Gastrocnemius medialis (tissue), 4 donors: ENCODE data around the gene RASGEF1C. TPM values are rescaled to one million over a fixed set of nuclear protein-coding genes. Genes with fewer than 3 reads are reported as not detected.

Experiments
- ATAC-seq, 2 donors: fragments of 150-250 bp; one replicate each; pipeline ENCODE4 v1.9.1; 2016
- DNase-seq, 2 donors: peaks; one replicate each; pipeline ENCODE4 v3.0.0-alpha.2; 2019
- H3K27ac ChIP-seq, 4 donors: fragments of 200-600 bp; sonication (generic); 1 replicate in 1 of 4; 2 replicates in 3 of 4; pipeline ENCODE4 v1.5.1; 2016 to 2018; ENCODE audit warnings: mild to moderate bottlenecking in 2 of 4, moderate library complexity in 1 of 4
- H3K27me3 ChIP-seq, 3 donors: fragments of 200-600 bp; sonication (generic) in 2 of 3; 1 replicate in 1 of 3; 2 replicates in 2 of 3; pipeline versions ENCODE4 v1.5.1 to v1.6.0; 2016 to 2019; ENCODE audit warnings: mild to moderate bottlenecking in 1 of 3, moderate library complexity in 1 of 3
- H3K36me3 ChIP-seq, 2 donors: fragments of 200-600 bp; sonication (generic) in 1 of 2; one replicate each; pipeline ENCODE4 v1.5.1; 2017 to 2018
- H3K4me1 ChIP-seq, 2 donors: fragments of 200-600 bp; sonication (generic) in 1 of 2; one replicate each; pipeline ENCODE4 v1.5.1; 2016 to 2017; ENCODE audit warnings: mild to moderate bottlenecking in 2 of 2
- H3K4me3 ChIP-seq, 4 donors: fragments of 200-600 bp; sonication (generic) in 3 of 4; 1 replicate in 1 of 4; 2 replicates in 3 of 4; pipeline ENCODE4 v1.5.1; 2016 to 2019; ENCODE audit warnings: mild to moderate bottlenecking in 2 of 4
- H3K9me3 ChIP-seq, 3 donors: fragments of 200-600 bp; sonication (generic) in 2 of 3; 1 replicate in 1 of 3; 2 replicates in 2 of 3; pipeline ENCODE4 v1.5.1; 2016 to 2019
- POLR2A ChIP-seq, 2 donors: fragments of 450-650 bp; IDR thresholded peaks; one replicate each; pipeline ENCODE4 v1.6.1; 2017; ENCODE audit warnings: antibody characterized with exemption in 2 of 2, mild to moderate bottlenecking in 2 of 2, moderate library complexity in 2 of 2
- in situ Hi-C, 4 donors: fragments of 200-750 bp; cut with MboI; loops; one replicate each; pipeline versions ENCODE4 v1.15.0 to v1.8.0; 2017; ENCODE audit warnings: low sequenced_read_pairs in 4 of 4
- intact Hi-C: fragments of 100-400 bp; cut with DNase I; formaldehyde crosslinking; loops from one replicate; pipeline ENCODE4 v1.15.1; 2023; ENCODE audit warnings: low total_unique reads
- total RNA-seq, 4 donors: library from RNA; depleted of rRNA; stranded (reverse); fragments of >200 nt; gene quantifications; one replicate each; pipeline versions ENCODE4 v1.1.0 to v1.2.3, GENCODE V29; 2016
- TF ChIP-seq, protein P1 (sequence below), 5 experiments: fragments of 450-650 bp in 3 of 5; fragments of 200-600 bp in 2 of 5; sonication (generic) in 2 of 5; IDR thresholded peaks in 4 of 5; conservative IDR thresholded peaks in 1 of 5; 1 replicate in 4 of 5; 2 replicates in 1 of 5; pipeline ENCODE4 v1.5.1; 2016 to 2019; ENCODE audit warnings: antibody characterized with exemption in 5 of 5, mild to moderate bottlenecking in 3 of 5, moderate library complexity in 3 of 5

RASGEF1C gene
- total RNA-seq, 4 donors from 2014 or later: not detected

DNA sequence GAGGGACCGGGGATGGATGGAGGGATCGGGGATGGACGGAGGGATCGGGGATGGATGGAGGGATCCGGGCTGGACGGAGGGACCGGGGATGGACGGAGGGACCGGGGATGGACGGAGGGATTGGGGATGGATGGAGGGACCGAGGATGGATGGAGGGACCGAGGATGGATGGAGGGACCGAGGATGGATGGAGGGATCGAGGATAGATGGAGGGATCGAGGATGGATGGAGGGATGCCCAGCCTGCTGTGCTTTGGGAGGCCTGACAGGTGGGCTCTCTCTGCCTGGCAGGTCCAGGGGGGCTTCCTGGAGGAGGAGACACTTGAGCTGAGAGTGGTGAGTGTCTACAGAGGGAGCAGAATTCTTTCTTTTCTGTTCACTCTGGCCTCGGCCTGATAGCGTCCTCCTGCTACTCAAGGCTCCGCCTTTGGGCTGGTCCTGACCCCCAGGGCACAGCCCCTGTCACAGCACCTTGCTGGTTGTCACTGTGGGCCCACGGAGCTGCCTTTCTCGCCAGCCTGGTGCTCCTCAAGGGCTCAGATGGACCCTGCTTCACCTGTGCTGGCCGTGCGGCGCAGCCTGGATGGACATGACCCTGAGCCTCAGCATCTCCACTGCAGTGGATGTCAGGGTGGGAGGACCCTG is 95.2 kb downstream of the RASGEF1C start:
- DNase-seq (no peak), ATAC-seq (no peak)
- no peak overlapping the region for H3K27ac ChIP-seq
- H3K4me1 ChIP-seq: no peaks in the 10 kb centered on the region
- intact Hi-C loops (no loop called here), in situ Hi-C loops (no loop called here)
- no peaks in the 10 kb centered on the region for H3K27me3 ChIP-seq
- no peaks in the 10 kb centered on the region for H3K36me3 ChIP-seq
- H3K9me3 ChIP-seq: no peaks in the 10 kb centered on the region
- TF ChIP-seq, protein P1, sequence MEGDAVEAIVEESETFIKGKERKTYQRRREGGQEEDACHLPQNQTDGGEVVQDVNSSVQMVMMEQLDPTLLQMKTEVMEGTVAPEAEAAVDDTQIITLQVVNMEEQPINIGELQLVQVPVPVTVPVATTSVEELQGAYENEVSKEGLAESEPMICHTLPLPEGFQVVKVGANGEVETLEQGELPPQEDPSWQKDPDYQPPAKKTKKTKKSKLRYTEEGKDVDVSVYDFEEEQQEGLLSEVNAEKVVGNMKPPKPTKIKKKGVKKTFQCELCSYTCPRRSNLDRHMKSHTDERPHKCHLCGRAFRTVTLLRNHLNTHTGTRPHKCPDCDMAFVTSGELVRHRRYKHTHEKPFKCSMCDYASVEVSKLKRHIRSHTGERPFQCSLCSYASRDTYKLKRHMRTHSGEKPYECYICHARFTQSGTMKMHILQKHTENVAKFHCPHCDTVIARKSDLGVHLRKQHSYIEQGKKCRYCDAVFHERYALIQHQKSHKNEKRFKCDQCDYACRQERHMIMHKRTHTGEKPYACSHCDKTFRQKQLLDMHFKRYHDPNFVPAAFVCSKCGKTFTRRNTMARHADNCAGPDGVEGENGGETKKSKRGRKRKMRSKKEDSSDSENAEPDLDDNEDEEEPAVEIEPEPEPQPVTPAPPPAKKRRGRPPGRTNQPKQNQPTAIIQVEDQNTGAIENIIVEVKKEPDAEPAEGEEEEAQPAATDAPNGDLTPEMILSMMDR (IDR thresholded peaks at IDR 0.05 in 4 of 5, conservative IDR thresholded peaks at IDR 0.05 in 1 of 5): no peak
- no peak for TF ChIP-seq POLR2A (IDR thresholded peaks at IDR 0.05)
- H3K4me3 ChIP-seq: no peak overlapping the region

DNA sequence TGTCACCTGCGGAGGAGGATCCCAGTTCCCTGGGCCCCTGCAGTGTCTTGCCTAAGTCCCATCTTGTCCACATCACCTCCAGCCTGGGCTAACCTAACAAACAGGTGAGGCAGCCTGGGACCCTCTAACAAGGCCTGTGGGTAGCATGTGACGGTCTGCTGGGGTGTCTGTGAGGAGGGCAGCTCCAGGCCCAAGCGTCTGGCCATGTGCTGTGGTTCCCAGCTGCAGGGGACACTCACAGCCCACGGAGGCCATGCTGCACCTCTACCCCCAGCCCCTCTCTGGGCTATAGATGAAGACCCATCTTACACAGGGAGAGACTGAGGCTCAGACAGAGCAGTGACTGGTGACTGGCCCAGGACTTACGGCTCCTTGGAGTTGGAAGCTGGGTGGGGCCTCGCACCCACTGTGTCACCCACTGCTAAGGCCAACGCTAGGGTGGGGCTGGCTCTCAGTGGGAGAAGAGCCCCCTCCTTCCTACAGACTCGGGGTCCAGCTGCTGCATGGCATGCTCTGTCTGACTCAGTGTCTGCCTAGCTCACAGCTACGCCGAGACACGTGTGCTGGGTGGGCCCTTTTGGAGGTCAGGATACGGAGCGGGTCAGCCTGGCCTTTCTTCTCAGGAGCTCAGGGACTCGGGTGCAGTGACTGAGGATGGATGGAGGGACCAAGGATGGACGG is 96.7 kb downstream of the RASGEF1C start:
- no peak for ATAC-seq
- intact Hi-C loops: no loop called here
- Histone ChIP-seq H3K36me3 (no peaks in the 10 kb centered on the region), H3K4me3 (no peak overlapping the region), H3K4me1 (no peaks in the 10 kb centered on the region), H3K27me3 (no peaks in the 10 kb centered on the region), H3K9me3 (peaks cover 0 to 3% (median under 1%) of the 10 kb centered on the region in 3 donors), H3K27ac (no peak overlapping the region)
- in situ Hi-C loops: no loop called here
- TF ChIP-seq POLR2A (IDR thresholded peaks at IDR 0.05): no peak
- TF ChIP-seq, protein P1 (IDR thresholded peaks at IDR 0.05 in 4 of 5, conservative IDR thresholded peaks at IDR 0.05 in 1 of 5): no peak
- DNase-seq: no peak

DNA sequence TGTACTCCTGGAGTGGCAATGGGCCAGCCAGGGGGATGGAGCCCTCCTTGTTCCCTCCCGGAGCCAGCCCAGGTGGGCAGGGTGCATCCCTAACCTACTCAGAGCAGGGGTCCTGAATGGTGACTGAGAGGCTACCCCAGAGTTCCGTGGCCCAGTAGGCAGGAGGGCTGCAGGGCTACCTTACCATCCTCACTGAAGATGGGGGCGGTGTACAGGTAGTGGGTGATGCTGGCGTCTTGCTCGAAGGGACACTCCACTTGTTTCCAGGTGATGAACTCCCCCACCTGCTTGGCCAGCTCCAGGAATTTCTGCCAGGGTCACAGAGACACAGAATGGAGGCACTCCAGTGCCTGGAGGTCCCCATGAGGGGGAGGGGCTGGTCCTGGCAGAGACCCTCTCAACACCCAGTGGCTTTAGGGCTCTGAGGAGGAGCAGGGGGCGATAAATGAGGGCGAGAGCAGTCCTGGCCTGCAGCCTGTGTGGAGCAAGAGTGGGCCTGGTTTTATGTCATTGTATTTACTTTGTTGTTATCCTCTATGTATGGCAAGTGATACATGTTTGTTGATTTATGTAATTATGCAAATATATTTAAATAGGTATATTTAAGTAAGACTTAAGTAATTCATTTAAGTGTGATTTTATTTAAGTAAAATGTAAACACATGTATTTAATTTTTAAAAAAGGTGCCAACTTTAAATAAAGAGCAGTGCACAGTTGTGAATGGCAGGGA is 97.6 kb downstream of the RASGEF1C start:
- H3K27ac ChIP-seq: no peak overlapping the region
- no peaks in the 10 kb centered on the region for H3K27me3 ChIP-seq
- H3K9me3 ChIP-seq: peaks cover 0 to 9% (median 4%) of the 10 kb centered on the region in 3 donors
- no peak overlapping the region for H3K4me3 ChIP-seq
- ATAC-seq (no peak), DNase-seq (no peak)
- intact Hi-C loops (no loop called here), in situ Hi-C loops (no loop called here)
- TF ChIP-seq POLR2A (IDR thresholded peaks at IDR 0.05): no peak
- TF ChIP-seq, protein P1 (IDR thresholded peaks at IDR 0.05 in 4 of 5, conservative IDR thresholded peaks at IDR 0.05 in 1 of 5): no peak
- no peaks in the 10 kb centered on the region for H3K4me1 ChIP-seq
- H3K36me3 ChIP-seq: no peaks in the 10 kb centered on the region

DNA sequence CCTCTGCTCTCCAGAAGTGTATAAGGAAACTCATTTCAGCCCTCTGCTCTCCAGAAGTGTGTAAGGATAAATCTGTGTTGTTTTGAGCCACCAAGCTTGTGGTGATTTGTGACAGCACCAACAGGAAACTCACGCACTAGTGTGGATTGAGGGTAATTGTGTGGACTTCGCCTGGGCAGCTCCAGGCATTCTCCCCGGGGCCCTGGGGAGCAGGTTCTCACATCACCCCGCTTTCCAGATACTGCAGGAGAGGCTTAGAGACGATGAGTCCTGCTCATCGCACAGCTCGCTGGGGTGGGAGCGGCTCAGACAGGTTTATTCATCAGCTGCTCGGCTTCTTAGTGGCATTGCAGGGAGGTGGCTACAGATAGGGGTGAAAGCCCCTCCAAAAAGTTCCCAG is 99.1 kb downstream of the RASGEF1C start:
- TF ChIP-seq, protein P1 (IDR thresholded peaks at IDR 0.05 in 4 of 5, conservative IDR thresholded peaks at IDR 0.05 in 1 of 5): no peak
- no peak for TF ChIP-seq POLR2A (IDR thresholded peaks at IDR 0.05)
- Histone ChIP-seq H3K4me3 (no peak overlapping the region), H3K4me1 (no peaks in the 10 kb centered on the region), H3K36me3 (no peaks in the 10 kb centered on the region), H3K27ac (no peak overlapping the region), H3K27me3 (peaks cover 0 to 2% (median 0%) of the 10 kb centered on the region in 3 donors), H3K9me3 (peaks cover 0 to 12% (median 10%) of the 10 kb centered on the region in 3 donors)
- in situ Hi-C loops (no loop called here), intact Hi-C loops (no loop called here)
- no peak for ATAC-seq
- DNase-seq: no peak
